A549 (cell line): ENCODE data around the gene RGS21. TPM values are rescaled to one million over a fixed set of nuclear protein-coding genes. Genes with fewer than 3 reads are reported as not detected.

Source experiments
- ATAC-seq, 2 experiments: fragments of 200-7000 bp in 1 of 2; fragments of >200 bp in 1 of 2; cut with Nextera tagmentation in 1 of 2; cut with Tn5 transposase in 1 of 2; 3 replicates each; pipeline versions ENCODE4 v1.8.0 to v1.9.1; 2018 to 2020; ENCODE audit warnings: mild to moderate bottlenecking in 1 of 2, moderate library complexity in 1 of 2
- CTCF ChIA-PET: fragments of 300-600 bp; sonication (Branson Sonifier 250); formaldehyde crosslinking; extraction: SDS; loops from one replicate; lab custom pipeline; 2021; ENCODE audit warnings: antibody characterized with exemption, inconsistent platforms; lab: Yijun Ruan, JAX
- POLR2A ChIA-PET: fragments of 350-600 bp; formaldehyde crosslinking; extraction: SDS; loops from one replicate; lab custom pipeline; 2021; ENCODE audit warnings: antibody characterized with exemption, inconsistent platforms; lab: Yijun Ruan, JAX
- DNase-seq, 2 experiments: peaks; one replicate each; pipeline versions ENCODE4 v3.0.0 to v3.0.0-alpha.2; 2011 to 2016; ENCODE audit warnings: low read depth in 1 of 2, low spot score in 1 of 2
- FAIRE-seq: peaks from 2 replicates; lab custom pipeline; 2011; peaks lifted over from hg19 to GRCh38; lab: Jason Lieb, UNC
- H3K27ac ChIP-seq, 2 experiments: fragments of >200 bp; sonication (Bioruptor Twin); formaldehyde crosslinking; 3 replicates each; pipeline ENCODE4 v1.5.1; 2016 to 2017
- H3K4me1 ChIP-seq: fragments of >200 bp; sonication (Bioruptor Twin); formaldehyde crosslinking; 3 replicates; pipeline ENCODE4 v1.6.1; 2016
- H3K4me2 ChIP-seq: fragments of >200 bp; sonication (Bioruptor Twin); formaldehyde crosslinking; 3 replicates; pipeline ENCODE4 v1.6.1; 2016
- H3K4me3 ChIP-seq: fragments of >200 bp; sonication (Bioruptor Twin); formaldehyde crosslinking; 3 replicates; pipeline ENCODE4 v1.5.1; 2016
- H3K9me3 ChIP-seq: fragments of >200 bp; sonication (Bioruptor Twin); formaldehyde crosslinking; 3 replicates; pipeline ENCODE4 v1.6.1; 2016
- GATA3 ChIP-seq: IDR thresholded peaks from 2 replicates; pipeline ENCODE4 v1.6.1; 2012; ENCODE audit warnings: borderline replicate concordance
- NR3C1 ChIP-seq: fragments of >200 bp; sonication (Bioruptor Twin); formaldehyde crosslinking; IDR thresholded peaks from 3 replicates; pipeline ENCODE4 v1.6.1; 2017
- POLR2AphosphoS2 ChIP-seq: conservative IDR thresholded peaks from 2 replicates; pipeline ENCODE4 v1.6.1; 2012; ENCODE audit warnings: low read length, improper control_type of control experiment, inconsistent platforms
- WGBS: methylation state at CpG from one replicate; pipeline ENCODE4 v1.1.6; 2017; ENCODE audit errors: missing lambda C conversion rate; 5-methylcytosine and 5-hydroxymethylcytosine counted together
- polyA plus RNA-seq, 4 experiments: library from polyadenylated mRNA; depleted of rRNA in 3 of 4; stranded (reverse); fragments of >200 nt; fragmentation: RNase III in 1 of 4; extraction: RNeasy Plus Mini Kit Qiagen cat#74134 plus additional on column Dnase treatment in 1 of 4; gene quantifications; 2 replicates in 3 of 4; 3 replicates in 1 of 4; pipeline ENCODE4 v1.2.3, GENCODE V29; 2011 to 2017

Gene RGS21
- polyA plus RNA-seq, 2 of the 4 experiments (the other 2 are of a cell fraction), result not detected

DNA sequence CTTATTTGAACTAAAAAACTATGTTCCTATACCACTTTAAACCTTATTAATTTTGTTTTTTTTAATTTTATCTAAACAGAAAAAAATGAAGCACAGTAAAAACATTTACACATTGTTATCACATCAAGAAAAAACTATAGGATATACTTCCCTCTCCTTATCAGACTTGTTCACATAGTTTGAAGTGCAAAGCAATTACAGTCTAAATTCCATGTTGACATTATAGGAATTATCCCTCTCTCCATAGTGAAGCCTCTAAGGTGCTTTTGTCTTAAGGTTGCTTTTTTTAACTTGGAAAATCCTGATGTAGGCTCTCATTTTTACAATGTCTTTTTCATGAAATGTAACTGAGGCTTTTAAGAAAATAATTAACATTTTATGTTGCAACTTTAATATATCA is 85.8 kb downstream of the RGS21 start:
- no peak for TF ChIP-seq POLR2AphosphoS2
- no peak for DNase-seq
- H3K4me2 ChIP-seq, result no peak overlapping the region
- FAIRE-seq, result no peak
- POLR2A ChIA-PET, result no interaction called here
- H3K9me3 ChIP-seq, result no peaks in the 10 kb centered on the region
- no peak for ATAC-seq
- H3K4me3 ChIP-seq, result no peak overlapping the region
- H3K27ac ChIP-seq, result no peak overlapping the region
- no peaks in the 10 kb centered on the region for H3K4me1 ChIP-seq
- CTCF ChIA-PET, result no interaction called here

DNA sequence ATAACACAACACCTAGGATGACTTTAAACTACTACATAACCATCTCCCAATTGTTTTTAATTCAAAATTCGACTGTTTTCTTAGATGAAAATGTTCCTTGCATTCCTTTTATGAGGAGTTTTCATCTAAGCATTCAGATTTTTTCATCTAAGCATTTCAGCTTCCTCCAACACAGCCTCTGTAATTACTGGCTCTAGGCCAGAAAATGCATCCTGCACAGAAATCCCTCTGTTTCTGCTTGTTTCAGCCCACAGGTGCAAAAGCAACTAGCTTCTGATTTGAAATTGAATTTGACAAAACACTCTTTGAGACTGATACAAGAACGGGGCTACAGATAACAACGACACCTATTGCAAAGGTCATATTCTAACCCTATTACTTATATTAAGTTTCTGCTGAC is 90.4 kb downstream of the RGS21 start:
- Histone ChIP-seq H3K27ac (no peak overlapping the region), H3K4me2 (no peak overlapping the region), H3K4me3 (no peak overlapping the region), H3K9me3 (no peaks in the 10 kb centered on the region), H3K4me1 (no peaks in the 10 kb centered on the region)
- ATAC-seq (no peak), FAIRE-seq (no peak), DNase-seq (no peak)
- ChIA-PET CTCF (no interaction called here), POLR2A (no interaction called here)
- no peak for TF ChIP-seq POLR2AphosphoS2
- no peak for TF ChIP-seq GATA3
- no peak for TF ChIP-seq NR3C1
- 55% methylated on average over 3 of the region's 3 CpGs for WGBS

Other genes with a start within 250 kb of the RGS21 start
- not detected in 2 replicates for gene RGS18, start 158.5 kb upstream of the RGS21 start, polyA plus RNA-seq (2011; rRNA removed)
- gene RGS18, start 158.5 kb upstream of the RGS21 start, polyA plus RNA-seq (2017; fragmentation: RNase III; extraction: RNeasy Plus Mini Kit Qiagen cat#74134 plus additional on column Dnase treatment), result not detected in 3 replicates